Stimulated activated CD4-positive, alpha-beta T cell treated with anti-CD3 and anti-CD28 coated beads, Interleukin-4, amount 100 ng/mL, for 4 hours (primary cell): ENCODE results near the gene DLAT.
"Not testable (repeated sequence)": the region's sequence is repeated elsewhere in the genome, so short reads cannot be mapped to it uniquely, and the experiment has no call there.

Source experiments
- DNase-seq, 2 experiments: peaks; one replicate each; pipeline ENCODE4 v3.0.0-alpha.2; 2020

Gene DLAT

GRCh38 chr11:112005422-112006094 lies 19.6 kb upstream of the DLAT start:
- no peak for DNase-seq

DNA sequence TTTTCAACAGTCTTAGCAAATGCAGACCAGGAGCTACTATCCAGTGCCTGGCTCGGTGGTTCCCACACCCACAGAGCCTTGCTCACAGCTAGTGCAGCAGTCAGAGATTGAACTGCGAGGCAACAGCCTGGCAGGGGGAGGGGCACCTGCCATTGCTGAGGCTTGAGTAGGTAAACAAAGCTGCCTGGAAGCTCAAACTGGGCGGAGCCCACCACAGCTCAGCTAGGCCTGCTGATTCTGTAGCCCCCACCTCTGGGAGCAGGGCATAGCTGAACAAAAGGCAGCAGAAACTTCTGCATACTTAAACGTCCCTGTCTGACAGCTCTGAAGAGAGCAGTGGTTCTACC lies 19.1 kb upstream of the DLAT start:
- DNase-seq: not testable (repeated sequence)

DNA sequence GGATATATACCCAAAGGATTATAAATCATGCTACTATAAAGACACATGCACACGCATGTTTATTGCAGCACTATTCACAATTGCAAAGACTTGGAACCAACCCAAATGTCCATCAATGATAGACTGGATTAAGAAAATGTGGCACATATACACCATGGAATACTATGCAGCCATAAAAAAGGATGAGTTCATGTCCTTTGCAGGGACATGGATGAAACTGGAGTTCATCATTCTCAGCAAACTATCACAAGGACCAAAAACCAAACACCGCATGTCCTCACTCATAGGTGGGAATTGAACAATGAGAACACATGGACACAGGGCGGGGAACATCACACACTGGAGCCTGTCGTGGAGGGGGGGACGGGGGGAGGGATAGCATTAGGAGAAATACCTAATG lies 13.8 kb upstream of the DLAT start:
- not testable (repeated sequence) for DNase-seq

DNA sequence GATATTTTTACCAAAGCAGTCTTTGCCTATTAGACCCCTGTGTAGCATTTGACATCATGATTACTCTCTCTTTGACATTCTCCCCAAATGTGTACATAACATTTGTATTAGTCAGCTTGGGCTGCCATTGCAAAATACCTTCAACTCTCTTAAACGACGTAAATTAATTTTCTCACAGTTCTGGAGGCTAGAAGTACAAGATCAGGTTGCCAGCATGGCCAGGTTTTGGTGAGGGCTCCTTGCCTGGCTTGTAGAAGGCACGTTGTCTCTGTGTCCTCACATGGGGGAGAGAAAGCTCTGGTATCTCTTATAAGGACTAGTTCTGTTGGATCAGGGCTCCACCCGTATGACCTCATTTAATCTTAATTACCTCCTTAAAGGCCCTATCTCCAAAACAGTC lies 12.3 kb upstream of the DLAT start:
- no peak for DNase-seq

- DNase-seq: no peak
Measured at GRCh38 chr11:112013497-112014164, 11.6 kb upstream of the DLAT start.

GRCh38 chr11:112016088-112016764 lies 9.0 kb upstream of the DLAT start:
- DNase-seq: no peak

DNA sequence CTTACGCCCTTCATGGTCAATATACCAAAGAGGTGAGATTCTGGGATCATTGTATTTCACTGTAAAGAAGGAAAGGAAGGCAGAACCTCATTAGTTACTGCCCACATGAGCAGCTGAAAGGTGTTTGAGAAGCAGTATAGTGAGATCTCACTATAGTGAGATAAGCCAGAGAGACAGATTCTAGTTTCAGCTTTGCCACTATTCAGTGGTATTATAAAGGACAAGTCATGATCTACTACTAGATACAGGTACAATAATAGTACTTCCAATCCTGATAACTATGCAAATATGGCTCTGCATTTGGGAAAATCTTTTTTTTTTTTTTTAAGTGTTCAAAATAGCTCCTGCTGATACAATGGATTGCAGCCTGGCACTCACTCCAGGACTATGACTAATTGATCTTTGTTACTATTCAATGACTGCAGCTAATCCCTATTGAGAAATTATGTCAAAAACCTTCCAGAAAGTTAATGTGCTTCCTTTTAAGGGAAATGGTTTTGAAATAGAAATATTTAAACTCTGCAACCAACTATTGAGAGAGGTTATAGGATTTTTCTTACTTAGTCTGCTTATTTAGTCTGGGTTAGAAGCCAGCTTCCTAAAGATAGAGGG lies 8.3 kb upstream of the DLAT start:
- no peak for DNase-seq

DNA sequence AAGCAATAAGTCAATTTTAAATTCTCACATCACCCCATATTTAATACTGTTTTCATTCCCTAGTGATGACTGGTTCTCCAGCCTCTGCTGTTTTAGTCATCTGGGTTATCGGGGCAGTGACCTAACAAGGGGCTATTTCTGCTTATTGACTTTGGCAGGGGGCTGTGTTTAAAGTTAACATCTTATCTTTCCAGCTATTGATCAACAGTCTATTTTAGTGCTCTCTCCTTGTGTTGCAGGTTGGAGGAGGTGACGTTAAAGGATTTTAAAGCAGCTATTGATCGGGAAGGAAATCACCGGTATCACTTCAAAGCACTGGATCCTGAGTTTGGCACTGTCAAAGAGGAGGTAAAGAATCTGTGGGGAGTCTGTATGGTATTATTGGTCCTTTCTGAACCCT lies 7.7 kb upstream of the DLAT start:
- no peak for DNase-seq

DNA sequence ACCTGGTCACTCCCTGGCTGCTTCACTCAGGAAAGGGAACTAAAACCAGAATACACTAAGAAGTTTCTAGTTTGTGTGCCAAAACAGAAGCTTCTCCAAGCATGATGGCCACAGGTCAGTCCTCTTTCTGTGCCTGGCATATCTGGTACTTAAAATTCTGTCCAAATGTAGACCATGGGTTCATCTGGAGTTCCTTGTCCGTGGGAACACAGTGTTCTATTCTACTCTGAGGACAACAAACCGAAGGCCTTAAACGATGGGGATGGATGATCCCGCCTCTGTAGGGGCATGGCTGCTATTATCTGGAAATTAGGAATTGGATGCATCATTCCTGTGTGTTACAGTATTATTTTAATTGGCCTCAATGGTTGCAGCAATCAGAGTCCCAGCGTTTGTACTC lies 6.1 kb upstream of the DLAT start:
- no peak for DNase-seq

DNA sequence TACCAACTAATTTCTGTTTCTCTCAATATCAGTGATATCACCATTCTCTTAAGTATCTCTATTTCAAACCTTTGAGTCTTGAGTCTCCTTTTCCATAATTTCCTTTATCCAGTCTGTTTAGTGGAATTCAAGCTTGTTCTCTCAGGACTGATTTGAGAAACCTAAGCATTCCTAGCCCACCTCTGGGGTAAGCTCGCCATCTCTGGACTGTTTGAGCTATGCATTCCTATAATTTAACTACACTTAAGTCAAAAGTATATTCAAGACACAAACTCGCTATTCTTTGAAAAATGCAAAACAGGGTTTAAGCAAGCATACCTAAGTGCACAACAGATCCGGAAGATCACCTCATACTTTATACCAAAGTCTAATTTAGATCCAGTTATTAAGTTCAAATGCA lies 2.1 kb upstream of the DLAT start:
- no peak for DNase-seq

- no peak for DNase-seq
Measured at GRCh38 chr11:112024178-112024772, 933 bp upstream of the DLAT start.

DNA sequence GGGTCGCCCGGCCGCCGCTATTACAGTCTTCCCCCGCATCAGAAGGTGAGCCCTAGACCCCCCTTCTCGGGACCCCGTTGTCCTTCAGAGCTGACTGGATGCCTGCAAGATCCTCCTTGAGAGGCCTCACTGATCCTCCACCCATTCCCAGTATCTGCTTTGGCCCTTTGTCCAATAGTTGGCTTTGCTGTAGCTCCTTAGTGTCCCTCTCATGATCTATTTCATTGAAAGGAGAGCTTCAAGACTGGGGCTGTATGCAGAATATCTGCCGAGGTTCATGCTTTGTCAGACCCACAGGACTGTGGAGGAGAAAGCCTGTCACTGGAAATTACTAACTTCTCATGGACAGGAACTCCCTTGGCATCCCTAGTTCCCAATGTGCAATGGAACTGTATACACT lies 499 bp downstream of the DLAT start:
- DNase-seq: no peak

DNA sequence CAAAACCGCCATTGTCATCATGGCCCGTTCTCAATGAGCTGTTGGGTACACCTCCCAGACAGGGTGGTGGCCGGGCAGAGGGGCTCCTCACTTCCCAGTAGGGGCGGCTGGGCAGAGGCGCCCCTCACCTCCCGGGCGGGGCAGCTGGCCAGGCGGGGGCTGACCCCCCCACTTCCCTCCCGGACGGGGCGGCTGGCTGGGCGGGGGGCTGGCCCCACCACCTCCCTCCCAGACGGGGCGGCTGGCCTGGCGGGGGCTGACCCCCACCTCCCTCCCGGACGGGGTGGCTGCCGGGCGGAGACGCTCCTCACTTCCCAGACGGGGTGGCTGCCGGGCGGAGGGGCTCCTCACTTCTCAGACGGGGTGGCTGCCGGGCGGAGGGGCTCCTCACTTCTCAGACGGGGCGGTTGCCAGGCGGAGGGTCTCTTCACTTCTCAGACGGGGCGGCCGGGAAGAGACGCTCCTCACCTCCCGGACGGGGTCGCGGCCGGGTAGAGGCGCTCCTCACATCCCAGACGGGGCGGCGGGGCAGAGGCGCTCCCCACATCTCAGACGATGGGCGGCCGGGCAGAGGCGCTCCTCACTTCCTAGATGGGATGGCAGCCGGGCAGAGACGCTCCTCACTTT lies 1.7 kb downstream of the DLAT start:
- DNase-seq: not testable (repeated sequence)

- DNase-seq: no peak
Measured at GRCh38 chr11:112029460-112029859, 4.3 kb downstream of the DLAT start.

- DNase-seq: no peak
Measured at GRCh38 chr11:112033902-112034301, 8.7 kb downstream of the DLAT start.

- no peak for DNase-seq
Measured at GRCh38 chr11:112037527-112037926, 12.3 kb downstream of the DLAT start.

GRCh38 chr11:112042161-112042960 lies 17.2 kb downstream of the DLAT start:
- no peak for DNase-seq

DNA sequence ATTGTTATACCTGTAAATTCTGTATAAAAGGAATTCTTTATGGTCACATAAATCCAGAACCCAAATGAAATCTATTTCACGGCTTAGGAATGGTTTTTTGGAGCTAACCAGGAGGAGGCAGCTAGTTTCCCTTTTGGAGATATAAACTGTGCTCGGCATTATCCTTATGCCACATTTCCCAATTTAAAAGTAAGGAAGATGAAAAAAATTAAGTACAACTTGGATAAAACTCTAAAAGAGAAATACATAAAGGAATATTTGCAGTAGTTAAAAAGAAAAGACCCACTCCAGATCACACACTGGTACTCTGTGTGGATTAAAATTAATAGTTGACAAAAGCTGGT lies 17.7 kb downstream of the DLAT start:
- no peak for DNase-seq

DNA sequence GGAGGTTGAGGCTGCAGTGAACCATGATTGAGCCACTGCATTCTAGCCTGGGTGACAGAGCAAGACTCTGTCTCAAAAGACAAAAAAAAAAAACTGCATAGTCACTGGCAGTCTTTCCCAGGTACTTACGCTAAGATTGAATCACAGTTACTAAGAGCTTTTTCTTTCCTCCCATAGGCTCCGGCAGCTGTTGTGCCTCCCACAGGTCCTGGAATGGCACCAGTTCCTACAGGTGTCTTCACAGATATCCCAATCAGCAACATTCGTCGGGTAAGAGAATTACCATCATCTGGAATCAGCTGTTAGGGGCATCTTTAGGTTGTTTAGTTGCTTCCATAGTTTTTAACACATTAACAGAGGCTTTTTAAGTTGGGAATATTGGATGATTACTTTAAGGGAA lies 19.8 kb downstream of the DLAT start:
- no peak for DNase-seq

DNA sequence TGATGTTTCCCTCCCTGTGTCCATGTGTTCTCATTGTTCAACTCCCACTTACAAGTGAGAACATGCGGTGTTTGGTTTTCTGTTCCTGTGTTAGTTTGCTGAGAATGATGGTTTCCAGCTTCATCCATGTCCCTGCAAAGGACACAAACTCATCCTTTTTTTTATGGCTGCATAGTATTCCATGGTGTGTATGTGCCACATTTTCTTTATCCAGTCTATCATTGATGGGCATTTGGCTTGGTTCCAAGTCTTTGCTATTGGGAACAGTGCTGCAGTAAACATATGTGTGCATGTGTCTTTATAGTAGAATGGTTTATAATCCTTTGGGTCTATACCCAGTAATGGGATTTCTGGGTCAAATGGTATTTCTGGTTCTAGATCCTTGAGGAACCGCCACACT lies 21.4 kb downstream of the DLAT start:
- DNase-seq: not testable (repeated sequence)

- DNase-seq: not testable (repeated sequence)
Measured at GRCh38 chr11:112048256-112048655, 23.0 kb downstream of the DLAT start.

GRCh38 chr11:112049777-112050176 lies 24.6 kb downstream of the DLAT start:
- DNase-seq: no peak
